KG1 (cell line): ENCODE data around the gene TIRAP.

Experiments
- DNase-seq: peaks from one replicate; lab custom pipeline; 2025; lab: John Stamatoyannopoulos, UW

The TIRAP gene

DNA sequence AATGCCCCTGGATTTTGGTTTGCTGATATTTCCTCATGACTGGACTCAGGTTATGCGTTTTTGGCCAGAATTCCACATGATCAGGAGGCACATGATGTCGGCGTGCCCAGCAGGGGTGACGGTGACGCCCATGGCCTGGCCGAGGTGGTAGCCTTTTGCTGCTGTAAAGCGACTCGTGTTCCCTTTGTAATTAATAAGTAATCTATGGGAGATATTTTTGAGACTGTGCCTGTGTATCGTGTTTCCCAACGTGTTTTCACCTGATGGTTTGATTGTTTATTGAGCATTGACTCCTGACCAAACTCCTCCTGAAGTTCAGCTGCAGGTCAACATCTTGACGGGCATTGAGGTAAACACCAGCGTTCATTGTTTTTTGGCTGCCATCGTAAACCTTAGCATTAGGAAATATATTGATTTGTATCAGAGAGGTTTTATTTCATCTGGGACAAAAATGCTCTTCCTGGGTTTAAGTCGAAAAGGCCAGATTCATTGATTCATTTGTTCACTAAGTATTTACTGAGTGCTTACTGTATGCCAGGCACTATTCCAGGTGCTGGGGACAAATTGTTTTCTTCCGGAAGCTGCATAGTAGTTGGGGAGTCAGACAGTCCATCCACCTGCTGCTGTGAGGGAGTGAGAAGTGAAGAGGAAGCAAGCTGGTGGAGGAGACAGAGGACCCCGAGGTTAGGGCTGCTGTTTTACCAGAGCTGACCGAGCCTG lies 44.5 kb downstream of the TIRAP start:
- no peak for DNase-seq

DNA sequence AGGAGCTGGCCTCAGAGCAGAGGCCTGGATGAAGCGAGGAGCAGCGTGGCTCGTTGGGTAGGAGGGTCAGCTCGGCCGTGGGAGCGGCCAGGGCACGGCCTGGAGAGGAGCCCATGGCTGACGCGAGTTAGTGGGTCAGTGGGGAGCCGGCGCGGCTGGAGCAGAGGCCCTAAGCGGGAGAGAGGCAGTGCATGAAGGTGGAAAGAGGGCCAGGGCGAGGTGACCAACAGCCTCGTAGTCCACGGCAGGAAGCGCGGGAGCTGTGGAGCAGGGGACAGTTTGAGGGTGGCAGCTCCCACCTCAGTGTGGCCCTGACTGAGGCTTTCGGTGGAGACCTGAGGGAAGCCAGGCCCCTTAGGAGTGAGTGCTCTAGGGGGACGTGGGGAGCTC lies 45.1 kb downstream of the TIRAP start:
- DNase-seq = no peak

DNA sequence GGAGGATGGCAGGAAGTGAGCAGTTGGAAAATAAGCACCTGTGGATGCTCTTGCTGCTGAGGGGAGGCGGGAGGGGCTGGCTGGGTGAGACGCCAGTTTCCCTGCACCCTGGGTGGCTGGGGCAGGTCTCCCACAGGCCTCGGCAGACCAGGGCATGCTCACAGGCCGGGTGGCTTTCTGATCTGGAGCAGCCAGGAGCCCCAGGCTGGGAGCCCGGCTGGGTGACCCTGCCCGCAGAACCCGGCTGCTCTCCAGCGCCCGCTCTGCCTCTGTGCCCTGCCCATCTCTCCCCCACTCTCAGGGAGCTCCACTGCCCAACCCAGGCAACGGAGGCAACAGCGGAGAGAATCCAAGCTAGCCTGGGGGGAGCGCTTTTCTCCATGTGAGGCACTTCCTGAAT lies 45.6 kb downstream of the TIRAP start:
- DNase-seq = no peak

DNA sequence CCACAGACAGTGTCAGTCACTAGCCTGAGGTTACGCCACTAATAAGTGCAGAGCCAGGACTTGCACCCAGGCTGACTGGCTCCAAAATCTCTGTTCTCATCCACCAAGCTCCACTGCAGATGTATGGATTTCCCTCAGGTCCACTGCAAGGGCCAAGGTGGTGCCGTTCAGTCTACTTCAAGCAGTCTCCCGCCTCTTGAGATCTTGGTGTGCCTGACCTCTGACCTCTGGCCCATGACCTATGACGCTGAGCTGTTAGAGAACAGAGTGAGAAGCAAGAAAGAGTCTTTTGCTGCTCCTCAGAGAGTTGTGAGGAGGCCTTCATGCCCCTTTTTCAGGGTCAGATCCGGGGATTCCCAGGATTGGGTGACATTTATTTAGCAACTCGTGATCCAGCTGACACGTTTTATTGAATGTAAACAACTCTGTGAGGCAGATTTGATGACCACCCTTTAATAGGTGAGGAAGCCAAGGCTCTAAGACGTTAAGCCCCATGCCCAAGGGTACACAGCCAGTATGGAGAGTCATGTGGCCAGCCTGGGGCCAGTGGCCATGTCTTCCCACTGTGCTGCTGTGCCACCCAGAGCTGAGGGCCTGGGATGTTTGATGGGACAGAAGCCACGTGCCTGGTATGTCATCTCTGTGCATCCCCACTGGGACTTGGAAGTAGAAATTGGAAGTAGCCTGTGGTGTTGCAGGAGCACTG lies 46.2 kb downstream of the TIRAP start:
- DNase-seq = no peak

DNA sequence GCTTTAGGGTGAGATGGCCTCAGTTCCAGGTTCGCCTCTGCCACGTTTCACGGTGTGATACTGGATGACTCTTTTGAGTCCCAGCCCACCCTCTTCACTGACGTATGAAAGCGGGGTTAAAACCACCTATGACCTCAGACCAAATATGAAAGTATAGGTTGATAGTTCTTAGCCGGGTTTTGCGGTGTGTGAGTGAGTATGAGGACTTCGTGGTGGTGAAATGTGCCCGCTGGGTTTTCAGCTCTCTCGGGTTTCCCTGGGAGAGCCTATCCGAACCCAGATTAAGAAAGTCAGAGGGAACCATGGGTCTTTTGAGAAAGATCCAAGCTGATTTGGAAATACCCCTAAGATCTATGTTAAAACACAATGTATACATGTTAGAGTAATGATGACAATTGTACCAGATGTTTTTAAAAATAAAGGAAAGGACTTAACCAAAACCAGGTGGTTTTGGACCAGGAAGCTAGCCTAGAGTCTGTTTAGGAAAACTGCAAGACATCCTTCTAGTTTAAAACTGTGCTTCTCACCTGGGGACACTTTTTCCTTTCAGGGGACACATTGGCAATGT lies 46.8 kb downstream of the TIRAP start:
- DNase-seq = no peak

DNA sequence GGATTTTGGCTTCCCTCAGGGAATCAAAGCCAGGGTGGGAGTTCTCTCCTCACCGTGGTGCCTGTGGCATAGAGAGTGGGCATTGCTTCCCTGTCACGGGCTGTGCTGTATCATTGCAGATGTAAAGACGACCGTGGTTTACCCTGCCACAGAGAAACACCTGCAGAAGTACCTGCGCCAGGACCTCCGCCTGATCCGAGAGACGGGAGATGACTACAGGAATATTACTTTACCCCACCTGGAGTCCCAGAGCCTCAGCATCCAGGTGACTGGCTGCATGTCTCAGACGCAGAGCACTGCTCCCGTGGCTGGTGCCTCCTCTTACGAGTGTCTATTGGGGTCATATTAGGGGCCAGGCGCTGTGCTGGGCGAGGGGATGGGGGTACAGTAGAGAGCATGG lies 48.4 kb downstream of the TIRAP start:
- DNase-seq = no peak

DNA sequence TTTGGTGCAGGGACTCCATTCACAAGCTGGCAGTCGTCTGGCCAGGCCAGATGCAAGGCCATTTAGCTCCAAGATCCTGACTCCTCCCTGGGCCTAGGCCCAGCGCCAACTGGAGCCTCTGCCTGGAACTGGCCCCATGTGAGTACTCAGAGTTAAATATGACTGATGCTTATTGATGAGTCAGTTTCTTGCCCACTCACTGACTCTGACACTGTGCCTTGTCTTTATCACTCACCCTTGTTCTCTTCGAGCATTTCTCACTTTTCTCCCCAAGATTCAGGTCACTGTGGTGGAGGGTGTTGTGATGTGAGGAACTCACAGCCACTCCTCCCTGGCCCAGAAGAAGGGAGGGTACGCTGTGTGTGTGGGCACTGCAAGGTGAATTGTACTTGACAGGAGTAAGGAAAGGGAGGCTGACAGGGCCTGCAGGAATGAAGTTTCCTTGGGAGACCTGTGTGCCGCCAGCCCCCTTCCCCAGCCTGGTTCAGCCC lies 49.4 kb downstream of the TIRAP start:
- no peak for DNase-seq

DNA sequence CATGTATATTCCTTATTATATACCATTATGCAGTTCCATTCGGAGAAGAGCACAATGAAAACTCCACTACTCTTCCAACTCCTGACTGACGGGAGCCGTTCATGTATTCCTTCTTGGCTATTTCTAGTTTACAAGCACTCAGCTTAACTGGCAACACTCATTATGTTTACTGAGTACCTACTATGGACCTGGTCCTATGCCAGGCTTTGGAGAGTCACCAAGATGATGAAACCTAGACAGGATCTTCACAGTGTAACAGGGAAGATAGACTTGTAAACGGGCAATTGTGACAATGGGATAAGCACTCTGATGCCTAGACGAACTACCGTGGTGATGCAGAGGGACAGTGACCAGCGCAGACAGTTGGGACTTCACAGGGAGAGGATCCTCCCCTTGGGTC lies 50.2 kb downstream of the TIRAP start:
- DNase-seq = no peak

DNA sequence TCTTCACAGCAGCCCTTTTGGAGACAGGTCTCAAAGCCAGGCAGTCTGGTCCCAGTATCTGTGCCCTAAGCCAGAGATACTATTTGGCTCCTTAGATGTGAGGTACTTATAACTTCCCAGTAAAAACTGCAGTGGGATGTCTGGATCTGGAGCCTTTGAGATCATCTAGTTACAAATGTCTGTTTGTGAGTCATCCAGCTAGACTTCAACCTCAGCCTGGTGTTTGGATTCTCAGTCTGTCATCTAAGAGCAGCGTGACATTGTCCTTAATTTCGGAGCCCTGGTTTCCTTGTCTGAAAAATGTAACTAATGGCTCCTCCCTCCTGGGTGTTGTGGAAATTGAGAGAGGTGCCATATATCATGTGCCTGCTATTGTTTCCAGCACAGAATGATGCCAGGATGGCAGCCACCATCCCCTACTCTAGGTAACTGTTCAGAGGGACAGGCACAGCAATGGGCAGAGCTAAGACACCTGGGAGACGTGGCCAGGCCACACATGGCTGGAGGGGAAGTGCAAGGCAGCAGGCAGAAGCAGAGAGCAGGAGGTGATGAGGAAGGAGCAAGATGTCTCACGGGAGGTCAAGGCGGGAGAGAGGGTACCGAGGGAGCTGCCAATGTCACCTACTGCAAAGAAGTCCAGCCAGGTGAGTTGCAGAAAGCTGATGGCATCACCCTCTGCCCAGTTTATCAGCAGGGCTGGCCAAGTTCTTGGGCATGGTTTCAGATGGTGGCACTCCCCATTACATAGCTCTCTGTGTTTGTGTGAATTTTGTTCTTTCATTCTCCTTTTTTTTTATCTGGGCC lies 52.0 kb downstream of the TIRAP start:
- DNase-seq = no peak

DNA sequence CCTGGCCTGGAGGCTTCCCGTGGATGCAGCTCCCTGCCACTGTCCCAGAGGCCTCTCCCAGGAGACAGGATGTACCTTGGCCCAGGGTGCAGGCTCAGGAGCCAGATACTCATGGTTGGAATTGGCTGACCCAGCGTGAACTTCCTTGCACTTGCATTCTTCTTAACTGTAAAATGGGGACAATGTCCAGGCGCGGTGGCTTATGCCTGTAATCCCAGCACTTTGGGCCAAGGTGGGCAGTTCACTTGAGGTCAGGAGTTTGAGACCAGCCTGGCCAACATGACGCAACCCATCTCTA lies 52.5 kb downstream of the TIRAP start:
- DNase-seq = no peak

DNA sequence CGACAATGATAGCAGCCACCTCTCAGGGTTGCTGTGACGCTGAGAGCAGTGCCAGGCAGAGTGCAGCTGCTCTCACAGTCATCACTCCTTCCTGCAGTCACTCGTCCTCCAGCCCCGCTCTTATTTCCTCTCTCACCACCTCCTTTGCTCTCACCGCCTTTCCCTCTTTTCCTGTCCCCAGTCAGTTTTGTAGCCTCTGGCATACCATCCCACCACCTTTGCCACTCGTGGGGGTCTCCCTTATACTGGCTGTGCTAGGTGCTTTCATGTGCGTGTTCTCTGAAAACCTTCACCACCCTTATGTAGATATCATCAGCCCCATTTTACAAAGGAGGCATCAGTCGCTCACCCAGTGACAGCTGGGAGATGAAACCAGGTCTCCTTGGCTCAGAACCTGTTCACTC lies 53.2 kb downstream of the TIRAP start:
- DNase-seq = no peak

DNA sequence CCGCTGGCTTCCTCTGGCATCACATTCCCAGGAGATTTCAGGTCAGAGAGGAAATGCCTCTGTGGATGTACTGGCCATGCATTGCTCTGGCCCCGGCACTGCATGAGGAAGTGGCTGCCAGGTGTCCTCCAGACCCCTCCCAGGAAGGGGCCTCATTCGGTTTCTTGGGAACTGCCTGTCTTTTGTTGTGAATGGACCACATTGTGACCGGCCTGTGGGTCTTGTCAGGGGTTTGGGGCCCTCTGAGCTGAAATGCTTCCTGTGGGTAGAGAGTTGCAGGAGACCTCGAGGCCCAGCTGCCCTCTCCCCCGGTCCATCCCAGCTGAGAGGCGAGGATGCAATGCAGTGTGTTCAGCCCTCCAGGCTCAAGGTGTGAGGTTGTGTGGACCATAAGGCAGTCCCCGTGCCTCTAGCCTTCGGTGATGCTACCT lies 53.8 kb downstream of the TIRAP start:
- DNase-seq = no peak

DNA sequence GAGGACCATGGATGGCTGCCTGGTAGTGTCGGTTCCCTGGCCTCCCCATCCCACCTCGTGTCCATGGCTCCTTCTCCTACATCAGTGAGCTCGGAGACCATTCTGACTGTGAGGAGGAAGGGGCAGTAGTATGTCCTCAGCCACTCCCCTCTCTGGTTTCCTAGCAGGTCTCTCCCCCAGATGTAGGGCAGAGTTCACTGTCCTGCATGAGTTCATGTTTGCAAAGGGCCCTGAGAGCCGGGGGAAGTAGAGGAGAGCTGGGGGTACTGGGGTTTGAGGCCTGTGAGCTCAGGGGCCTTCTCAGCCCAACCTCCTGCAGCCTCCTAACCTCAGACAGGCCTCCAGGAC lies 54.2 kb downstream of the TIRAP start:
- DNase-seq = no peak

DNA sequence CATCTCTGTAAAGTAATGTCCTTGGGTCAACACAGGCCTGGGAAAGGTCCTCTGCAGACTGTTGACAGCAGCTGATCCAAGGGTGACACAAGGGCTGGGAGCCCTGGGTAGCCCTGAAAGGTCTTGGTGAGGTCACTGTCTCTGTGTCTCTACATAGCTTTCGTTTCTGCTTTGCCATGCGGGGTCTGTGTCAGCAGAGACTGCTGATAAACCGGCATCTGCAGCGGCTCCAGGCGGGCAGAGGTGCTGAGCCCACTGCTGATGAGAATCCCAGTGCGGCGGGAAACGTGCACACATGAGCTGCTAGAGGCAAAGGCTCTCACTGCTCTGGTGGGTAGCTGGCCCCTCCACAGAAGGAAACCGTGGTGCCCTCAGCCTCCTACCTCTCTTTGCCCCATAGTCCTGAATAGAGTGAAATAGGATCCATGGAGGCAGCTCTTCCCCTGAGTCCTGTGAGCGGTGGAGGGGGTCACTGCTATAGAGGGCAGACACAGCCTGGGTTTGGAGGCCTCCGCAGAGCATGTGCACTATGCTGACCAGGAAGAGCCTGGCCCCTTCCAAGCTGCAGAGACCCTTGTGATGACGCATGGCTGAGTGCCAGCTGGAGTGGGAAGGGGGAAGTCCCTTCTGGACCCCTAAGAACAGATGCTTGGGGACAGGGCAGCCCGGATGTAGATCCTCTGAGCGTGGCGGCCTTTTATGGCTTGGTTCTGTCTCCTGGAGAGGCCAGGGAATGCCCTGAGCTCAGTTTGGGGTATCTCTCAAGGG lies 54.8 kb downstream of the TIRAP start:
- DNase-seq = no peak

DNA sequence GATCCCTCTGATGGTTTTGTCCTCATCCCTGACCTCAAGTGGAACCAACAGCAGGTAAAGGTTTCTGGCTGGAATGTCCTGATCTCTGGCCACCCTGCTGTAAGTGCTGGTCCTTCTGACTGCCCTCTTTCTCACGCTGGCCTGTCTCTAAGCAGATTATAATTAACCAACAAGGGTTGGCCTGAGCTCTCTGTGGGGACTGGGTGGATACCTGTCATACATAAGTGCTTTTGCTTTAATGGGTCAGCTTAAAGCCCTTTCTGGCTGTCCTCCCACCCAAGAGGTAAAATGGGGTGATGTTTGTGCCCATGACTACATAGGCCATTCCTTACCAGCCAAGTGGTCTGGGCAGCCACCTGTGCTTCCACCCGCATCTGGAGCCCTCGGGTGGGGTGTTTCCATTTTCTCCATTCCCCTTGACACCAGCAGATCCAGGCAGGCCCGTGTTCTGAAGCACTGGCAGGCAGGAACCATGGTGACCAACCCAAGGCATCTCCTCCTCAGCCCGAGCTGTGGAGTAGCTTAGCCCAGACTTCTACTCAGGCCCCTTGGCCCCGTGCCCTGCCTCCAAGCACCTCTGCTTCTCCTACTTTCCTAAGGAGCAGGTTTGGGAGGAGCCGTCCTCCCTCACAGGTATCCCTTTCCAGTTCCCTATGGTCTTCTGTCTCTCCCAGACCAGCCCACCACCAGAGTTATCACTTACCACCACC lies 55.6 kb downstream of the TIRAP start:
- DNase-seq = no peak

DNA sequence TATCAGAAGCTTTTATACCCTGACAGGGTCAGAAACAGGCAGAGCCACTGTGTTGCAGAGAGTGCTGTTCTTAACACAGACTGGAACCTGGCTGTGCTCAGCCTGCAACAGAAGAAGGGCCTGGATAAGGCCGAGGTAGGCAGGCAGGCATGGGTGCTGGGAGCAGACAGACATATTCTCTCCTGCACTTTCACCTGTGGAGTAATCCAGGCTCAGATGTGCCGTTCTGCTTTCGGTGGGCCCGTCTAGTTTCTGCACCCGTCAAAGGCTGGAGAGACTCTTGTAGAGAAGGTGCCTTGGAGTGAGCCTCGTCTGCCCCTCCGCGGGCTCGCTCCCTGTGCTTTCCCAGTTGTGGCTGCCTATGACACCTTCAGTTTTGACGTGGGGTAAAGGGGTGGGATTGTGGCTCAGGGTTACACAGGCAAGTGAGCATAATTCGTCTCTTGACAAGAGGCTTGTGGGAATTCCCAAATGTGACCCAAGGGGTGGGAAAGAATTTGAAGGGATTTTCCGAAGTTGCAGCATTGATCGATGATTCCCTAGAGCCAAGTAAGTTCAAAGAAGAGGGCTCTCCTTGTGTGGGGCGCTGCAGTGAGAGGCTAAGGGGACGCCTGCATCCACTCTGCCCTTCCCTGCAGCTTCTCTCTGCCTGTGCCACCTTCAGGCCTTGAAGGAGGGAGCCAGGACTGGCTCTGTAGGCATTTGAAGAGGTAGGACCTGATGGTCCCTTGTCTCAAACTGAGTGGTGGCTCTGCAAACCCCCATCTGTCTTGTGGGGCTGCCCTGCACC lies 56.4 kb downstream of the TIRAP start:
- DNase-seq = no peak

DNA sequence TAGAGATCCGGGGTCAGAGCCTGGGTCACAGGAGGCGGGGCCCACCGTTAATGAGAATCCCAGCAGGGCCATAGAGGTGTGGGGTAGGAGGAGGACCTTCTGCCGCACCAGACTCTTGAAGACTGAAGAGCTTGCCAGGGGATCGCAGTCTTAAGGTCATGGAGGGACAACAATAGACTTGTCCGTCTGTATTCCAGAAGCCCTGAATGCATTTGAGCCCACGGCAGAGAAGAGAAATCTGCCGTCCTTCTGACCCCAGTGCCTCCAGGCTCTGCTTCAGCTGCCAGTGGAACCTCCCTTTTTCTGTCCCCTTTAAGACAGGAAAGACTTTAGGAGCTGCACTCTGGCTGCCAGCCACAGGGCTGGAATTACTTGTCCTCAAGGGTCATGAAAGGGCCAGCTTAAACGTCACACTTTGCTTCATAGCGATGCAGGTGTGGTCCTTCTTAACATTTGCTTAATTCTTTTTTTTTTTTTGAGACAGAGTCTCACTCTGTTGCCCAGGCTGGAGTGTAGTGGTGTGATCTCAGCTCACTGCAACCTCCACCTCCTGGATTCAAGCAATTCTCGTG lies 57.1 kb downstream of the TIRAP start:
- DNase-seq = no peak

DNA sequence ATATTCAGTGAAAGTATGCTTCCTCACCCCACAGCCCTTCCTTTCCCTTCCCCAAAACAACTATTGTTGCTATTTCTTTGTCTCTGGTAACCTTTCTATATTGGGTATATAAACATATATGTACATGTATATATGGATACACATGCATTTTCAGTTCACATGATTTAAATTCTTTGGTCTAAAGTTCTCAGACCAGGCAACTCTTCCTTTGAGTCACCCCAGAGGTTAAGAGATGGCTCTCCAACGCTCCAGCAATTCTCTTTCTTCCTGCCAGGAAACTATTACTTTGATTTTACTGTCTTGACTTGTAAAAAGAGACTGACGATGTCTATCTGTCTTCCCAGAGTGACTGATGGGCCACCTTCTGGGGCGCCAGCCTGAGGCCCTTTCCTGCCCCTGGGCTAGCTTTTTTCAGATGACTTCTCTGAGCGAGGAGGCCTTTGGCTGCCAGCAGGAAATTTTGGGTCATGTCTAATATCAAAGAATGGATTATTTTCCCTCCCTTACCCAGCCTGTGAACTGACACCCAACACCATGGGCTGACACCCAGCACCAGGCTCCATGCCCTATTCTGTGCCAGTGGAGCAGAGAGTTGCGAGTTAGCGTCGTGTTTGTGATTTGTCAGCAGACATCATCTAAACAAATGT lies 58.2 kb downstream of the TIRAP start:
- no peak for DNase-seq

DNA sequence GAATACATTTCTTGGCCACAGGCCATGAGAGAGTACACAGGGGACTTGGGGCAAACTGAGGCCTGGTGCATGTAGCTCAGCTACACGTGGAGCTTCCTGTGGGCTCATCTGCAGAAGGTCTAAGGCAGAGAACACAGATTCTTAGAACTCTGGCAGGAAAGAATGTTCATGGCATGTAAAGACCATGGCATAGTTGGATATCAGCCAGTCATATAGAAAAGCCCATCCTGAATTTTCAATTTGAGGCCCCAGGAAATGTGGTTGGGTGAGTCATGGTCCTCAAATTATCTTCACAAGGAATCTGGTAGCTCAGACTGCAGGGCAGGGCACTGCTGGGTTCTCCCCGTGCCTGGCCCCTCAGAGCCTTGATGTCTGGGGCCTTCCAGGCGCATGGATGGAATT lies 58.9 kb downstream of the TIRAP start:
- no peak for DNase-seq

DNA sequence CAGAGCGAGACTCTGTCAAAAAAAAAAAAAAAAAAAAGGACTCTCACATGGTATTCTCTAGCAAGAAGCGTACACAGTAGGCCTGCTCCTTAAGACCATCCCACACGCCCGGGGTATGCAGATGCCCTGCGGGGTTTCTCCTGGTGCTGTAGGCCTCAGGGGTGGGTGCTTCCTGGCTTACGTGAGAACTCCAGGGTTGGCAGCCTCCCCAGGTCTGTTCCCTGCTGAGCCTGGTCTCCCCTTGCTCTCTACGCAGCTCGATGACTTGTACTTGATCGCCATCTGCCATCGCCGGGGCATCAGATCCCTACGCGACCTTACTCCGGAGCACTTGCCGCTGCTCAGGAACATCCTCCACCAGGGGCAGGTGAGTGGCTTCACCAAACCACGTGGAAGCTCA lies 60.2 kb downstream of the TIRAP start:
- DNase-seq = no peak
